Liver (tissue), 9 donors: ENCODE data around the gene RANBP17. TPM values are rescaled to one million over a fixed set of nuclear protein-coding genes. Genes with fewer than 3 reads are reported as not detected.

Experiments used
- DNase-seq: peaks from one replicate; pipeline ENCODE4 v3.0.0-alpha.2; 2017; ENCODE audit warnings: low spot score
- H3K27ac ChIP-seq, 2 donors: one replicate each; pipeline ENCODE4 v1.7.0; 2013; ENCODE audit warnings: inconsistent platforms in 2 of 2, low read length in 2 of 2, control low read depth in 1 of 2, low read depth in 1 of 2, mild to moderate bottlenecking in 1 of 2
- H3K27me3 ChIP-seq, 4 donors: one replicate each; pipeline versions ENCODE4 v1.6.1 to v1.7.0; 2013; ENCODE audit warnings: low read length in 3 of 4, inconsistent platforms in 1 of 4, mild to moderate bottlenecking in 1 of 4, moderate library complexity in 1 of 4; ENCODE audit not compliant: control insufficient read depth in 4 of 4, insufficient read depth in 4 of 4
- H3K36me3 ChIP-seq, 4 donors: one replicate each; pipeline versions ENCODE4 v1.6.1 to v1.7.0; 2013; ENCODE audit warnings: low read length in 3 of 4, mild to moderate bottlenecking in 3 of 4, low read depth in 1 of 4, moderate library complexity in 1 of 4; ENCODE audit not compliant: control insufficient read depth in 4 of 4, insufficient read depth in 3 of 4
- H3K4me1 ChIP-seq, 4 donors: one replicate each; pipeline versions ENCODE4 v1.6.1 to v1.7.0; 2013; ENCODE audit warnings: low read length in 3 of 4, mild to moderate bottlenecking in 3 of 4, moderate library complexity in 1 of 4; ENCODE audit not compliant: control insufficient read depth in 4 of 4, insufficient read depth in 4 of 4
- H3K4me3 ChIP-seq, 3 donors: one replicate each; pipeline versions ENCODE4 v1.6.1 to v1.7.0; 2013; ENCODE audit warnings: low read length in 3 of 3, control low read depth in 1 of 3, low read depth in 1 of 3, mild to moderate bottlenecking in 1 of 3
- H3K9ac ChIP-seq, 2 donors: one replicate each; pipeline ENCODE4 v1.7.0; 2013; ENCODE audit warnings: low read length in 2 of 2, mild to moderate bottlenecking in 2 of 2, moderate library complexity in 2 of 2, control low read depth in 1 of 2, low read depth in 1 of 2
- H3K9me3 ChIP-seq, 4 donors: one replicate each; pipeline versions ENCODE4 v1.6.1 to v1.7.0; 2013; ENCODE audit warnings: low read length in 3 of 4; ENCODE audit not compliant: control insufficient read depth in 4 of 4
- EGR1 ChIP-seq, 2 donors: IDR thresholded peaks; 2 replicates each; pipeline ENCODE4 v1.6.1; 2016 to 2018; ENCODE audit warnings: antibody characterized with exemption in 2 of 2, low read depth in 2 of 2
- FOXA2 ChIP-seq: IDR thresholded peaks from 2 replicates; pipeline ENCODE4 v1.6.1; 2016; ENCODE audit warnings: antibody characterized with exemption
- GABPA ChIP-seq, 2 donors: IDR thresholded peaks in 1 of 2; conservative IDR thresholded peaks in 1 of 2; 2 replicates each; pipeline ENCODE4 v1.6.1; 2016; ENCODE audit warnings: antibody characterized with exemption in 2 of 2, mild to moderate bottlenecking in 1 of 2, moderate library complexity in 1 of 2
- HNF4A ChIP-seq, 2 donors: conservative IDR thresholded peaks; 2 replicates each; pipeline ENCODE4 v1.6.1; 2016; ENCODE audit warnings: antibody characterized with exemption in 2 of 2, mild to moderate bottlenecking in 2 of 2
- HNF4G ChIP-seq: IDR thresholded peaks from 2 replicates; pipeline ENCODE4 v1.6.1; 2016; ENCODE audit warnings: antibody characterized with exemption
- JUND ChIP-seq, 2 donors: IDR thresholded peaks; 2 replicates each; pipeline ENCODE4 v1.6.1; 2016; ENCODE audit warnings: antibody characterized with exemption in 2 of 2
- NR2F2 ChIP-seq: IDR thresholded peaks from 2 replicates; pipeline ENCODE4 v1.6.1; 2016; ENCODE audit warnings: antibody characterized with exemption
- RAD21 ChIP-seq, 2 donors: IDR thresholded peaks; 2 replicates each; pipeline ENCODE4 v1.6.1; 2016; ENCODE audit warnings: antibody characterized with exemption in 2 of 2, mild to moderate bottlenecking in 2 of 2
- RXRA ChIP-seq, 2 donors: IDR thresholded peaks; 2 replicates each; pipeline ENCODE4 v1.6.1; 2017 to 2018; ENCODE audit warnings: antibody characterized with exemption in 2 of 2, mild to moderate bottlenecking in 1 of 2
- SP1 ChIP-seq: IDR thresholded peaks from 2 replicates; pipeline ENCODE4 v1.6.1; 2018; ENCODE audit warnings: antibody characterized with exemption, mild to moderate bottlenecking
- TAF1 ChIP-seq: conservative IDR thresholded peaks from 2 replicates; pipeline ENCODE4 v1.6.1; 2016; ENCODE audit warnings: antibody characterized with exemption, mild to moderate bottlenecking
- YY1 ChIP-seq: IDR thresholded peaks from 2 replicates; pipeline ENCODE4 v1.6.1; 2016; ENCODE audit warnings: antibody characterized with exemption, mild to moderate bottlenecking
- WGBS: extraction: QIAGEN DNeasy Blood & Tissue Kit; methylation state at CpG from one replicate; pipeline ENCODE4 v1.1.7; 2013; 5-methylcytosine and 5-hydroxymethylcytosine counted together
- polyA plus RNA-seq, 2 donors: library from polyadenylated mRNA; stranded (reverse) in 1 of 2; unstranded in 1 of 2; fragments of 200-250 nt in 1 of 2; fragments of >200 nt in 1 of 2; fragmentation: Nextera tagmentation in 1 of 2; extraction: Ambion mirVana in 1 of 2; gene quantifications; one replicate each; pipeline versions ENCODE4 v1.2.1 to v1.2.3, GENCODE V29; 2013 to 2015
- total RNA-seq, 2 donors: library from RNA; depleted of rRNA; stranded (reverse); fragments of >200 nt; gene quantifications; one replicate each; pipeline ENCODE4 v1.2.3, GENCODE V29; 2014
- TF ChIP-seq, protein P1 (sequence below): IDR thresholded peaks from 2 replicates; pipeline ENCODE4 v1.6.1; 2016; ENCODE audit warnings: antibody characterized with exemption
- TF ChIP-seq, protein P2 (sequence below): IDR thresholded peaks from 2 replicates; pipeline ENCODE4 v1.6.1; 2016; ENCODE audit warnings: antibody characterized with exemption
- TF ChIP-seq, protein P3 (sequence below): fragments of 150-350 bp; IDR thresholded peaks from 2 replicates; pipeline ENCODE4 v1.5.1; 2017; ENCODE audit warnings: improper control_type of control experiment, low read depth, low read length; ENCODE audit not compliant: missing input control
- TF ChIP-seq, protein P4 (sequence below): IDR thresholded peaks from 2 replicates; pipeline ENCODE4 v1.6.1; 2016; ENCODE audit warnings: antibody characterized with exemption
- TF ChIP-seq, protein P5 (sequence below): IDR thresholded peaks from 2 replicates; pipeline ENCODE4 v1.6.1; 2016; ENCODE audit warnings: antibody characterized with exemption, mild to moderate bottlenecking
- donor health status: healthy.
- donor health status: healthy.
- donor health status: healthy.
- donor health status: healthy.
- donor health status: healthy.

The RANBP17 gene
- total and polyA plus RNA-seq, 4 donors, result 0.83 to 10.8 (median 7.9) TPM

GRCh38 chr5:171137768-171138525, 276.1 kb downstream of the RANBP17 start:
- DNase-seq, result no peak
- H3K27ac ChIP-seq, result no peak overlapping the region
- no peak overlapping the region for H3K9ac ChIP-seq
- no peak for TF ChIP-seq EGR1 (IDR thresholded peaks at IDR 0.05; ENCODE audit: low read depth in 2 of 2)
- TF ChIP-seq, protein P1, sequence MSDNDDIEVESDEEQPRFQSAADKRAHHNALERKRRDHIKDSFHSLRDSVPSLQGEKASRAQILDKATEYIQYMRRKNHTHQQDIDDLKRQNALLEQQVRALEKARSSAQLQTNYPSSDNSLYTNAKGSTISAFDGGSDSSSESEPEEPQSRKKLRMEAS, result no peak
- no peak for TF ChIP-seq RAD21 (IDR thresholded peaks at IDR 0.05)
- TF ChIP-seq SP1, result no peak
- no peak for TF ChIP-seq JUND (IDR thresholded peaks at IDR 0.05)
- no peak for TF ChIP-seq HNF4G
- TF ChIP-seq, protein P2, sequence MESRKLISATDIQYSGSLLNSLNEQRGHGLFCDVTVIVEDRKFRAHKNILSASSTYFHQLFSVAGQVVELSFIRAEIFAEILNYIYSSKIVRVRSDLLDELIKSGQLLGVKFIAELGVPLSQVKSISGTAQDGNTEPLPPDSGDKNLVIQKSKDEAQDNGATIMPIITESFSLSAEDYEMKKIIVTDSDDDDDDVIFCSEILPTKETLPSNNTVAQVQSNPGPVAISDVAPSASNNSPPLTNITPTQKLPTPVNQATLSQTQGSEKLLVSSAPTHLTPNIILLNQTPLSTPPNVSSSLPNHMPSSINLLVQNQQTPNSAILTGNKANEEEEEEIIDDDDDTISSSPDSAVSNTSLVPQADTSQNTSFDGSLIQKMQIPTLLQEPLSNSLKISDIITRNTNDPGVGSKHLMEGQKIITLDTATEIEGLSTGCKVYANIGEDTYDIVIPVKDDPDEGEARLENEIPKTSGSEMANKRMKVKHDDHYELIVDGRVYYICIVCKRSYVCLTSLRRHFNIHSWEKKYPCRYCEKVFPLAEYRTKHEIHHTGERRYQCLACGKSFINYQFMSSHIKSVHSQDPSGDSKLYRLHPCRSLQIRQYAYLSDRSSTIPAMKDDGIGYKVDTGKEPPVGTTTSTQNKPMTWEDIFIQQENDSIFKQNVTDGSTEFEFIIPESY, result no peak
- TF ChIP-seq RXRA (IDR thresholded peaks at IDR 0.05), result no peak
- no peak for TF ChIP-seq FOXA2
- TF ChIP-seq NR2F2, result no peak
- no peak for TF ChIP-seq TAF1
- TF ChIP-seq, protein P3, sequence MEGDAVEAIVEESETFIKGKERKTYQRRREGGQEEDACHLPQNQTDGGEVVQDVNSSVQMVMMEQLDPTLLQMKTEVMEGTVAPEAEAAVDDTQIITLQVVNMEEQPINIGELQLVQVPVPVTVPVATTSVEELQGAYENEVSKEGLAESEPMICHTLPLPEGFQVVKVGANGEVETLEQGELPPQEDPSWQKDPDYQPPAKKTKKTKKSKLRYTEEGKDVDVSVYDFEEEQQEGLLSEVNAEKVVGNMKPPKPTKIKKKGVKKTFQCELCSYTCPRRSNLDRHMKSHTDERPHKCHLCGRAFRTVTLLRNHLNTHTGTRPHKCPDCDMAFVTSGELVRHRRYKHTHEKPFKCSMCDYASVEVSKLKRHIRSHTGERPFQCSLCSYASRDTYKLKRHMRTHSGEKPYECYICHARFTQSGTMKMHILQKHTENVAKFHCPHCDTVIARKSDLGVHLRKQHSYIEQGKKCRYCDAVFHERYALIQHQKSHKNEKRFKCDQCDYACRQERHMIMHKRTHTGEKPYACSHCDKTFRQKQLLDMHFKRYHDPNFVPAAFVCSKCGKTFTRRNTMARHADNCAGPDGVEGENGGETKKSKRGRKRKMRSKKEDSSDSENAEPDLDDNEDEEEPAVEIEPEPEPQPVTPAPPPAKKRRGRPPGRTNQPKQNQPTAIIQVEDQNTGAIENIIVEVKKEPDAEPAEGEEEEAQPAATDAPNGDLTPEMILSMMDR, result no peak
- TF ChIP-seq, protein P4, sequence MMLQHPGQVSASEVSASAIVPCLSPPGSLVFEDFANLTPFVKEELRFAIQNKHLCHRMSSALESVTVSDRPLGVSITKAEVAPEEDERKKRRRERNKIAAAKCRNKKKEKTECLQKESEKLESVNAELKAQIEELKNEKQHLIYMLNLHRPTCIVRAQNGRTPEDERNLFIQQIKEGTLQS, result no peak
- TF ChIP-seq YY1, result no peak
- no peak for TF ChIP-seq GABPA (IDR thresholded peaks at IDR 0.05 in 1 of 2, conservative IDR thresholded peaks at IDR 0.05 in 1 of 2)
- TF ChIP-seq HNF4A (conservative IDR thresholded peaks at IDR 0.05), result no peak
- TF ChIP-seq, protein P5, sequence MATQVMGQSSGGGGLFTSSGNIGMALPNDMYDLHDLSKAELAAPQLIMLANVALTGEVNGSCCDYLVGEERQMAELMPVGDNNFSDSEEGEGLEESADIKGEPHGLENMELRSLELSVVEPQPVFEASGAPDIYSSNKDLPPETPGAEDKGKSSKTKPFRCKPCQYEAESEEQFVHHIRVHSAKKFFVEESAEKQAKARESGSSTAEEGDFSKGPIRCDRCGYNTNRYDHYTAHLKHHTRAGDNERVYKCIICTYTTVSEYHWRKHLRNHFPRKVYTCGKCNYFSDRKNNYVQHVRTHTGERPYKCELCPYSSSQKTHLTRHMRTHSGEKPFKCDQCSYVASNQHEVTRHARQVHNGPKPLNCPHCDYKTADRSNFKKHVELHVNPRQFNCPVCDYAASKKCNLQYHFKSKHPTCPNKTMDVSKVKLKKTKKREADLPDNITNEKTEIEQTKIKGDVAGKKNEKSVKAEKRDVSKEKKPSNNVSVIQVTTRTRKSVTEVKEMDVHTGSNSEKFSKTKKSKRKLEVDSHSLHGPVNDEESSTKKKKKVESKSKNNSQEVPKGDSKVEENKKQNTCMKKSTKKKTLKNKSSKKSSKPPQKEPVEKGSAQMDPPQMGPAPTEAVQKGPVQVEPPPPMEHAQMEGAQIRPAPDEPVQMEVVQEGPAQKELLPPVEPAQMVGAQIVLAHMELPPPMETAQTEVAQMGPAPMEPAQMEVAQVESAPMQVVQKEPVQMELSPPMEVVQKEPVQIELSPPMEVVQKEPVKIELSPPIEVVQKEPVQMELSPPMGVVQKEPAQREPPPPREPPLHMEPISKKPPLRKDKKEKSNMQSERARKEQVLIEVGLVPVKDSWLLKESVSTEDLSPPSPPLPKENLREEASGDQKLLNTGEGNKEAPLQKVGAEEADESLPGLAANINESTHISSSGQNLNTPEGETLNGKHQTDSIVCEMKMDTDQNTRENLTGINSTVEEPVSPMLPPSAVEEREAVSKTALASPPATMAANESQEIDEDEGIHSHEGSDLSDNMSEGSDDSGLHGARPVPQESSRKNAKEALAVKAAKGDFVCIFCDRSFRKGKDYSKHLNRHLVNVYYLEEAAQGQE, result no peak
- H3K9me3 ChIP-seq, result no peaks in the 10 kb centered on the region
- H3K27me3 ChIP-seq, result no peaks in the 10 kb centered on the region
- no peak overlapping the region for H3K4me3 ChIP-seq
- no peaks in the 10 kb centered on the region for H3K36me3 ChIP-seq
- WGBS, result 95% methylated on average over 1 of the region's 1 CpG
- no peaks in the 10 kb centered on the region for H3K4me1 ChIP-seq
